Trophoblast cell (in vitro differentiated cells and primary cell): ENCODE results near the gene NIP7.
A peak's percentile ranks its signal among the peaks of the same experiment; 100 is the strongest.

Experiments used
- DNase-seq, 2 donors: peaks; one replicate each; pipeline ENCODE4 v3.0.0-alpha.2; 2016
- H2AFZ ChIP-seq: 2 replicates; pipeline ENCODE4 v1.6.1; 2013; ENCODE audit warnings: low read length, moderate library complexity, mild to moderate bottlenecking; ENCODE audit not compliant: insufficient read depth, poor library complexity
- H2AK5ac ChIP-seq: 2 replicates; pipeline ENCODE4 v1.6.1; 2013; ENCODE audit warnings: mild to moderate bottlenecking, low read length
- H2BK120ac ChIP-seq: 2 replicates; pipeline ENCODE4 v1.6.1; 2013; ENCODE audit warnings: low read length, mild to moderate bottlenecking, moderate library complexity; ENCODE audit not compliant: insufficient read depth, poor library complexity
- H2BK12ac ChIP-seq: 2 replicates; pipeline ENCODE4 v1.6.1; 2013; ENCODE audit warnings: mild to moderate bottlenecking, low read length, moderate library complexity
- H2BK5ac ChIP-seq: 2 replicates; pipeline ENCODE4 v1.6.1; 2013; ENCODE audit warnings: low read length, low read depth, moderate library complexity, mild to moderate bottlenecking; ENCODE audit not compliant: poor library complexity
- H3K14ac ChIP-seq: 2 replicates; pipeline ENCODE4 v1.6.1; 2013; ENCODE audit warnings: mild to moderate bottlenecking, low read length
- H3K18ac ChIP-seq: 2 replicates; pipeline ENCODE4 v1.6.1; 2013; ENCODE audit warnings: mild to moderate bottlenecking, low read length
- H3K23ac ChIP-seq: 2 replicates; pipeline ENCODE4 v1.6.1; 2013; ENCODE audit warnings: low read length
- H3K27ac ChIP-seq: 2 replicates; pipeline ENCODE4 v1.5.1; 2013; ENCODE audit warnings: low read depth, mild to moderate bottlenecking, inconsistent platforms, low read length, moderate library complexity
- H3K27me3 ChIP-seq: 2 replicates; pipeline ENCODE4 v1.6.1; 2013; ENCODE audit warnings: inconsistent platforms, mild to moderate bottlenecking, low read length, moderate library complexity; ENCODE audit not compliant: insufficient read depth
- H3K36me3 ChIP-seq, 2 experiments: 1 replicate in 1 of 2; 2 replicates in 1 of 2; pipeline ENCODE4 v1.6.1; 2013; ENCODE audit warnings: low read length in 2 of 2, mild to moderate bottlenecking in 2 of 2, moderate library complexity in 1 of 2; ENCODE audit not compliant: insufficient read depth in 2 of 2, control insufficient read depth in 1 of 2
- H3K4ac ChIP-seq: 2 replicates; pipeline ENCODE4 v1.6.1; 2013; ENCODE audit warnings: low read depth, mild to moderate bottlenecking, low read length, moderate library complexity
- H3K4me1 ChIP-seq, 2 experiments: 1 replicate in 1 of 2; 2 replicates in 1 of 2; pipeline ENCODE4 v1.6.1; 2013; ENCODE audit warnings: low read length in 2 of 2, mild to moderate bottlenecking in 2 of 2, moderate library complexity in 1 of 2; ENCODE audit not compliant: insufficient read depth in 2 of 2, control insufficient read depth in 1 of 2
- H3K4me2 ChIP-seq: 2 replicates; pipeline ENCODE4 v1.6.1; 2013; ENCODE audit warnings: inconsistent platforms, mild to moderate bottlenecking, low read length, moderate library complexity
- H3K4me3 ChIP-seq: 2 replicates; pipeline ENCODE4 v1.5.1; 2013; ENCODE audit warnings: mild to moderate bottlenecking, low read depth, low read length, inconsistent platforms
- H3K79me1 ChIP-seq: one replicate; pipeline ENCODE4 v1.6.1; 2013; ENCODE audit warnings: low read length
- H3K79me2 ChIP-seq: 2 replicates; pipeline ENCODE4 v1.6.1; 2013; ENCODE audit warnings: low read length, mild to moderate bottlenecking; ENCODE audit not compliant: control insufficient read depth, insufficient read depth, poor library complexity
- H3K9ac ChIP-seq: 2 replicates; pipeline ENCODE4 v1.6.1; 2013; ENCODE audit warnings: mild to moderate bottlenecking, low read length
- H3K9me3 ChIP-seq: 2 replicates; pipeline ENCODE4 v1.6.1; 2013; ENCODE audit warnings: low read depth, mild to moderate bottlenecking, control low read depth, inconsistent platforms, low read length; ENCODE audit not compliant: insufficient read depth
- H4K12ac ChIP-seq: 2 replicates; pipeline ENCODE4 v1.6.1; 2013; ENCODE audit warnings: low read depth, mild to moderate bottlenecking, low read length, moderate library complexity
- H4K8ac ChIP-seq: 2 replicates; pipeline ENCODE4 v1.6.1; 2013; ENCODE audit warnings: low read depth, mild to moderate bottlenecking, low read length, moderate library complexity
- H4K91ac ChIP-seq: one replicate; pipeline ENCODE4 v1.6.1; 2013; ENCODE audit warnings: low read depth, mild to moderate bottlenecking, low read length, moderate library complexity
- WGBS: extraction: QIAGEN DNeasy Blood & Tissue Kit; methylation state at CpG from one replicate; pipeline ENCODE4 v1.1.7; 2013; ENCODE audit warnings: missing lambda C conversion rate; ENCODE audit not compliant: insufficient read length, insufficient coverage; ENCODE audit errors: extremely low coverage; 5-methylcytosine and 5-hydroxymethylcytosine counted together

NIP7 gene

DNA sequence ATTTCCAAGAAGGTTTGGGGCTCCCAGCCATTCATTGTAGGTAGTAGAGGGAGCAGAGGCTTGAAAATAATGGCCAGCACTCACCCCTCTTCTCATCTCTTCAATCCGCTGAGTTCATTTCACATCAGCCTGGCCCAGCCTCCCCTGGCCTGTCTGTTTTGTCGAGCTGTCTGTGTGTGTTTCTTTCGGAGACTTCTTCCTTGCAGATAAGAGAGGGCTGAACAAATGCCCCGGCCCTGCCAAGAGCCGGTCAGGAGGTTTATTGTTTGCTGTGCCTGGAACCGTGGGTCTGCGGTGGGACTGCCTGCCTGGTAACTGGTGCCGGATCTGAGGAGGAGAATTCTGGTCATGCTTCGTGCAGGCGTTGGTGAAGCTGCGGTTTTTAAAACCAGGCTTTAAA is 25.0 kb upstream of the NIP7 start:
- H3K36me3 ChIP-seq = peaks cover 42 to 46% of the 10 kb centered on the region in 2 experiments
- no peak overlapping the region for H3K4ac ChIP-seq
- H3K79me2 ChIP-seq = peaks cover 8% of the 10 kb centered on the region
- H2AK5ac ChIP-seq = no peak overlapping the region
- H3K27ac ChIP-seq = no peak overlapping the region
- H3K18ac ChIP-seq = peak overlapping the region; percentile 11
- H3K23ac ChIP-seq = no peak overlapping the region
- no peak overlapping the region for H2BK12ac ChIP-seq
- no peaks in the 10 kb centered on the region for H3K27me3 ChIP-seq
- no peak overlapping the region for H3K14ac ChIP-seq
- peaks cover 2% of the 10 kb centered on the region for H3K79me1 ChIP-seq
- no peak overlapping the region for H3K9ac ChIP-seq
- no CpG with 5 or more reads among the region's 11 CpGs for WGBS
- H4K12ac ChIP-seq = no peak overlapping the region
- no peak overlapping the region for H2BK5ac ChIP-seq
- H4K8ac ChIP-seq = no peak overlapping the region
- H3K9me3 ChIP-seq = no peaks in the 10 kb centered on the region
- no peak overlapping the region for H3K4me2 ChIP-seq
- no peak overlapping the region for H2AFZ ChIP-seq
- no peak overlapping the region for H4K91ac ChIP-seq
- no peak for DNase-seq
- no peak overlapping the region for H2BK120ac ChIP-seq
- H3K4me1 ChIP-seq = peaks cover 3% of the 10 kb centered on the region in 2 experiments
- H3K4me3 ChIP-seq = no peak overlapping the region

DNA sequence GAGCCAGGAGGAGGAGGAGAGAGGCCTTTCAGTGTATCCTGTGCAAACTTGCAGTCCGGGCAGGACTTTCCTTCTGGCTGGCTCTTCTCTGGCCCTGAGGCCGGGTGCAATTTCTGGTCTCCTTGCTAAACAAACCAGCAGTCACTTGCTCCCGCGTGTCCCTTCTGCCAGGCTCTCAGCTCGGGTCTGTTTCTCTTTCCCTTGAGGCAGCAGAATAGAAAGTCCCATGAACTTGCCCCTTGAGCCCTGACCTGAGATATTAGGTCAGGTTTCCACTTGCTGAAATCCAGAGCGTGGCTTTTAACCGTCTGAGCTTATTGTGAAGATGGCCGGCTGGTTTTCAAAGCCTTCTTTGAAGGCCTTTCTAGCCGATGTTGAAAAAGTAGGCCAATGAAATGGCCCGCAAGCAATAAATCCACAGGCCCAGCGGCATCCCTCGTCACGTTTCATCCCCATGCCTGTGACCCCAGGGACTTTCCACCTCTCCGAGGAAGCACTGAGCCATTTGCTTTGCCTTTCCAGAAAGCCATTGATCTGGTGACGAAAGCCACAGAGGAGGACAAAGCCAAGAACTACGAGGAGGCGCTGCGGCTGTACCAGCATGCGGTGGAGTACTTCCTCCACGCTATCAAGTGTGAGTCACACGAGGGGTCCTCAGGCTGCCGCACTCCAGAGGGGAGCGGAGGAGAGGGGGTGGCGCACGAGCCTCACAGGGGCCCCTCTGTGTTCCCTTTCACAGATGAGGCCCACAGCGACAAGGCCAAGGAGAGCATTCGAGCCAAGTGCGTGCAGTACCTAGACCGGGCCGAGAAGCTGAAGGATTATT is 23.9 kb upstream of the NIP7 start:
- Histone ChIP-seq H2AFZ (no peak overlapping the region), H3K79me2 (peaks cover 8% of the 10 kb centered on the region), H3K23ac (no peak overlapping the region), H3K27ac (no peak overlapping the region), H3K4me2 (no peak overlapping the region), H2BK12ac (no peak overlapping the region), H2AK5ac (no peak overlapping the region), H4K91ac (no peak overlapping the region), H2BK5ac (no peak overlapping the region), H2BK120ac (no peak overlapping the region), H3K27me3 (no peaks in the 10 kb centered on the region), H3K14ac (no peak overlapping the region), H3K4me3 (no peak overlapping the region), H3K36me3 (peaks cover 54 to 58% of the 10 kb centered on the region in 2 experiments), H4K8ac (no peak overlapping the region), H3K79me1 (peaks cover 2% of the 10 kb centered on the region), H3K4me1 (peaks cover 3% of the 10 kb centered on the region in 2 experiments), H3K9me3 (no peaks in the 10 kb centered on the region), H4K12ac (no peak overlapping the region), H3K18ac (no peak overlapping the region), H3K4ac (no peak overlapping the region), H3K9ac (no peak overlapping the region)
- no CpG with 5 or more reads among the region's 30 CpGs for WGBS
- no peak for DNase-seq

DNA sequence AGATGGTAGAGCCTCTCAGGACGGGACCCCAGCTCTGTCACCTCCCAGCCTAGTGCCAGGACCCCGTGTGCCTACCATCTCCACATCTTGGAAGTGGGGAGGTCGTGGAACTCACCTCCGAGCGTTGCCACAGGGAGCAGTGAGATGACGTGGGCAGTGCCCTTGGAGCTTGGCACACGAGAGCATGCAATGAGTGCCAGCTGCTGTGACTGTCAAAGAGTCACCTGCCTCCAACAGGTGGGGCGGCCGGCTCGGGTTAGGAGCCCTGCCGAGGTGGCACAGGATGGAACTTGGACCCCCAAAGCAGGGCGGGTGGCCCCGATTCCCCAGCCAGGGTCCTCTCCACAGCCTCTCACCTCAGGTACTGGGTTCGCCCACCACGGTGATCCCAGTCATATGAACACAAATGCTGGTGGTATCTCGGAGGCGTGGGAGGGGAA is 23.0 kb upstream of the NIP7 start:
- H2AK5ac ChIP-seq = no peak overlapping the region
- H3K4me3 ChIP-seq = no peak overlapping the region
- no peak overlapping the region for H3K4me2 ChIP-seq
- no CpG with 5 or more reads among the region's 17 CpGs for WGBS
- DNase-seq = no peak
- H4K8ac ChIP-seq = no peak overlapping the region
- no peaks in the 10 kb centered on the region for H3K27me3 ChIP-seq
- no peak overlapping the region for H2BK12ac ChIP-seq
- peaks cover 4% of the 10 kb centered on the region for H3K79me2 ChIP-seq
- no peak overlapping the region for H3K27ac ChIP-seq
- no peak overlapping the region for H3K23ac ChIP-seq
- no peak overlapping the region for H3K4ac ChIP-seq
- H3K14ac ChIP-seq = no peak overlapping the region
- no peak overlapping the region for H4K12ac ChIP-seq
- no peak overlapping the region for H4K91ac ChIP-seq
- H3K4me1 ChIP-seq = peaks cover 3% of the 10 kb centered on the region in 2 experiments
- no peak overlapping the region for H2BK5ac ChIP-seq
- no peak overlapping the region for H2BK120ac ChIP-seq
- no peak overlapping the region for H3K18ac ChIP-seq
- no peaks in the 10 kb centered on the region for H3K79me1 ChIP-seq
- no peaks in the 10 kb centered on the region for H3K9me3 ChIP-seq
- no peak overlapping the region for H2AFZ ChIP-seq
- H3K9ac ChIP-seq = no peak overlapping the region
- H3K36me3 ChIP-seq = peaks cover 63 to 67% of the 10 kb centered on the region in 2 experiments

DNA sequence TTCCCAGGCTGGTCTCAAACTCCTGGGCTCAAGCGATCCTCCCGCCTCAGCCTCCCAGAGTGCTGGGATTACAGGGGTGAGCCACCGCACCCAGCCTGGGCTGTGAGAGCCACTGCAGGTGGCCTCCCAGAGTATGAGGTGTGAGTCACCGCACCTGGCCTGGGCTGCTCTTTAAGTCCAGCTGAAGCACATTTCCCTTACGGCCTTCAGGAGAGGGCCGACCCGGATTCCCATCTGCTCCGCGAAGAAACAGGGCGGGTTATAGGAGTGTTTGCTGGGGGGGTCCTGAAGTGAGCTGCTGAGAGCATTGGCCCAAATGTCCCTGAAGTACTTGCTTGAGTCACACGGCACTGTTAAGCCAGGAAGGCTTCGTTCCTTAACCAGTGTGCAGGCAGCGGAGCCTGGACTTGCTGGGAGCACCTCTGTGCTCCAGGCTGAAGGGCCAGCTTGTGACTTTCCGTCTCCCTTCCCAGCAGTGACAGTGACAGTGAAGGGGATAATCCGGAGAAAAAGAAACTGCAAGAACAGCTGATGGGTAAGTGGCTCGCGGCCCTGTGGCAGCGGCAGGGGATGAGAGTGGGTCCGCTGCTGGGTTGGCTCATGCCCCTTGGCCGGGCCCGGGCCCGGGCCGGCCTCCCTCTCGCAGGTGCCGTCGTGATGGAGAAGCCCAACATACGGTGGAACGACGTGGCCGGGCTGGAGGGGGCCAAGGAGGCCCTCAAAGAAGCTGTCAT is 21.2 kb upstream of the NIP7 start:
- H3K4me2 ChIP-seq = no peak overlapping the region
- no peak overlapping the region for H4K12ac ChIP-seq
- no peak overlapping the region for H2AFZ ChIP-seq
- H3K27ac ChIP-seq = no peak overlapping the region
- peaks cover 79 to 82% of the 10 kb centered on the region in 2 experiments for H3K36me3 ChIP-seq
- H2BK120ac ChIP-seq = no peak overlapping the region
- H3K79me2 ChIP-seq = no peaks in the 10 kb centered on the region
- no peak overlapping the region for H3K4me3 ChIP-seq
- H2AK5ac ChIP-seq = no peak overlapping the region
- H3K9ac ChIP-seq = no peak overlapping the region
- no peaks in the 10 kb centered on the region for H3K4me1 ChIP-seq
- H2BK12ac ChIP-seq = no peak overlapping the region
- no peak overlapping the region for H3K18ac ChIP-seq
- H3K27me3 ChIP-seq = no peaks in the 10 kb centered on the region
- no peak overlapping the region for H2BK5ac ChIP-seq
- DNase-seq = peak in 1 of 2 donors; percentile 12
- no peak overlapping the region for H3K4ac ChIP-seq
- H3K23ac ChIP-seq = no peak overlapping the region
- no peak overlapping the region for H4K8ac ChIP-seq
- no peak overlapping the region for H3K14ac ChIP-seq
- no CpG with 5 or more reads among the region's 30 CpGs for WGBS
- H3K9me3 ChIP-seq = no peaks in the 10 kb centered on the region
- no peaks in the 10 kb centered on the region for H3K79me1 ChIP-seq
- H4K91ac ChIP-seq = no peak overlapping the region
